ENCODE results near the gene COL9A3. TPM values are rescaled to one million over a fixed set of nuclear protein-coding genes. Genes with fewer than 3 reads are reported as not detected.

COL9A3 gene
- total RNA-seq, 1 experiment from 2014 or later = 46.6 TPM

- 0 out of 2 replicates have a peak, but pooled peaks cover 2% of the 10 kb centered on the region for H3K36me3 ChIP-seq (ENCODE audit: control insufficient read depth, insufficient read depth, low read length)
- CTCF ChIA-PET = no interaction called here
- DNase-seq (ENCODE audit: low read depth, low spot score) (no peak), ATAC-seq (no peak)
- TF ChIP-seq CTCF (IDR thresholded peaks at IDR 0.05) (no peak), SIN3A (IDR thresholded peaks at IDR 0.05; ENCODE audit: borderline replicate concordance, insufficient read depth, low read depth, low read length) (no peak), REST (IDR thresholded peaks at IDR 0.05; ENCODE audit: insufficient read depth in 1 of 2, low read depth in 2 of 2, low read length in 1 of 2) (no peak), POLR2AphosphoS5 (IDR thresholded peaks at IDR 0.05; ENCODE audit: low read depth, low read length) (peak; percentile 21; the same call in 1 of the 2 replicates), TCF7L2 (IDR thresholded peaks at IDR 0.05; ENCODE audit: low read depth, low read length) (no peak)
- H3K4me1 ChIP-seq (ENCODE audit: control insufficient read depth, insufficient read depth, low read length) = peaks cover 55% of the 10 kb centered on the region
- in situ Hi-C loops (cut with HindIII; ENCODE audit: low pct_unique_long_range_greater_than_20kb, low sequenced_read_pairs) (no loop called here), intact Hi-C loops (cut with micrococcal nuclease; ENCODE audit: unreplicated experiment) (no loop called here)
- no TSS peak for BruUV-seq (replicated peaks)
- no peak overlapping the region for H3K4me3 ChIP-seq (ENCODE audit: low read depth in 2 of 2, low read length in 2 of 2)
- POLR2A ChIA-PET = interaction anchor here (0.7 kb wide), 1 partner anchor 334 kb away, joined by 4 read pairs; no protein-coding TSS in a partner anchor
- no peaks in the 10 kb centered on the region for H3K9me3 ChIP-seq (ENCODE audit: control insufficient read depth, insufficient read depth, low read depth, low read length)
- H3K27me3 ChIP-seq (ENCODE audit: control insufficient read depth, insufficient read depth, low read length) = no peaks in the 10 kb centered on the region
- peak overlapping the region; percentile 79 for H3K27ac ChIP-seq (ENCODE audit: low read length)
Observed at GRCh38 chr20:62814709-62815065, 2.2 kb upstream of the COL9A3 start.

- Histone ChIP-seq H3K4me3 (ENCODE audit: low read depth in 2 of 2, low read length in 2 of 2) (no peak overlapping the region), H3K36me3 (ENCODE audit: control insufficient read depth, insufficient read depth, low read length) (no peaks in the 10 kb centered on the region), H3K27ac (ENCODE audit: low read length) (peak overlapping the region; percentile 79), H3K9me3 (ENCODE audit: control insufficient read depth, insufficient read depth, low read depth, low read length) (no peaks in the 10 kb centered on the region), H3K4me1 (ENCODE audit: control insufficient read depth, insufficient read depth, low read length) (peaks cover 61% of the 10 kb centered on the region), H3K27me3 (ENCODE audit: control insufficient read depth, insufficient read depth, low read length) (no peaks in the 10 kb centered on the region)
- ATAC-seq (peak; percentile 50), DNase-seq (ENCODE audit: low read depth, low spot score) (no peak)
- CTCF ChIA-PET = interaction anchor here (0.5 to 0.6 kb wide), 3 partner anchors 12 to 502 kb away, joined by 4 to 9 read pairs (median 4); no protein-coding TSS in a partner anchor
- in situ Hi-C loops (cut with HindIII; ENCODE audit: low pct_unique_long_range_greater_than_20kb, low sequenced_read_pairs) = no loop called here
- no peak for TF ChIP-seq SIN3A (IDR thresholded peaks at IDR 0.05; ENCODE audit: borderline replicate concordance, insufficient read depth, low read depth, low read length)
- TF ChIP-seq TCF7L2 (IDR thresholded peaks at IDR 0.05; ENCODE audit: low read depth, low read length) = no peak
- intact Hi-C loops (cut with micrococcal nuclease; ENCODE audit: unreplicated experiment) = no loop called here
- POLR2A ChIA-PET = interaction anchor here (0.7 kb wide), 1 partner anchor 335 kb away, joined by 4 read pairs; no protein-coding TSS in a partner anchor
- BruUV-seq (replicated peaks) = no TSS peak
Observed at GRCh38 chr20:62815066-62815991, 1.5 kb upstream of the COL9A3 start.
